Panc1 (cell line): ENCODE results near the gene MBLAC2. TPM values are rescaled to one million over a fixed set of nuclear protein-coding genes. Genes with fewer than 3 reads are reported as not detected.

Source experiments
- ATAC-seq: fragments of 200-7000 bp; cut with Tn5 transposase; 2 replicates; pipeline ENCODE4 v1.9.1; 2020; ENCODE audit warnings: mild to moderate bottlenecking, moderate library complexity
- BruUV-seq: library from RNA; stranded (reverse); fragments of 400-500 nt; replicated peaks from 2 replicates; lab custom pipeline; 2021; lab: Mats Ljungman, UMichigan
- CTCF ChIA-PET: fragments of 300-600 bp; sonication (Branson Sonifier 250); formaldehyde crosslinking; loops from one replicate; lab custom pipeline; 2022; ENCODE audit warnings: antibody characterized with exemption; lab: Charles Lee
- POLR2A ChIA-PET: fragments of 300-600 bp; sonication (Branson Sonifier 250); formaldehyde crosslinking; loops from one replicate; lab custom pipeline; 2022; ENCODE audit warnings: antibody characterized with exemption; lab: Charles Lee
- DNase-seq: peaks from one replicate; pipeline ENCODE4 v3.0.0-alpha.2; 2010; ENCODE audit warnings: low read depth, low spot score
- H3K27ac ChIP-seq: 2 replicates; pipeline ENCODE4 v1.5.1; 2011; ENCODE audit warnings: mild to moderate bottlenecking, low read length, inconsistent platforms
- H3K27me3 ChIP-seq: fragments of 200-500 bp; sonication (Bioruptor generic); 2 replicates; pipeline ENCODE4 v1.6.0; 2014; ENCODE audit warnings: low read length, inconsistent platforms; ENCODE audit not compliant: control insufficient read depth, insufficient read depth
- H3K36me3 ChIP-seq: fragments of 200-500 bp; sonication (Bioruptor generic); 2 replicates; pipeline ENCODE4 v1.5.1; 2014; ENCODE audit warnings: inconsistent platforms, mild to moderate bottlenecking, low read length, moderate library complexity; ENCODE audit not compliant: control insufficient read depth, insufficient read depth
- H3K4me1 ChIP-seq: 2 replicates; pipeline ENCODE4 v1.5.1; 2011; ENCODE audit warnings: inconsistent platforms, mild to moderate bottlenecking, low read length, moderate library complexity; ENCODE audit not compliant: control insufficient read depth, insufficient read depth
- H3K4me3 ChIP-seq, 2 experiments: 2 replicates each; pipeline ENCODE4 v1.5.1; 2011 to 2012; ENCODE audit warnings: low read depth in 2 of 2, low read length in 2 of 2, mild to moderate bottlenecking in 2 of 2, inconsistent platforms in 1 of 2, moderate library complexity in 1 of 2
- H3K9me3 ChIP-seq: fragments of 200-500 bp; sonication (Bioruptor generic); 2 replicates; pipeline ENCODE4 v1.5.1; 2014; ENCODE audit warnings: low read depth, mild to moderate bottlenecking, inconsistent platforms, low read length, moderate library complexity; ENCODE audit not compliant: control insufficient read depth, insufficient read depth
- POLR2AphosphoS5 ChIP-seq: IDR thresholded peaks from 2 replicates; pipeline ENCODE4 v1.6.1; 2012; ENCODE audit warnings: mild to moderate bottlenecking, low read depth, low read length, moderate library complexity
- SIN3A ChIP-seq: IDR thresholded peaks from 2 replicates; pipeline ENCODE4 v1.6.1; 2012; ENCODE audit warnings: low read depth, mild to moderate bottlenecking, low read length, moderate library complexity, borderline replicate concordance; ENCODE audit not compliant: insufficient read depth
- TCF7L2 ChIP-seq: IDR thresholded peaks from 2 replicates; pipeline ENCODE4 v1.6.1; 2011; ENCODE audit warnings: mild to moderate bottlenecking, low read depth, low read length, inconsistent platforms
- in situ Hi-C: cut with HindIII; loops from 2 replicates; pipeline ENCODE4 v1.10.0; 2016; ENCODE audit warnings: low sequenced_read_pairs, low pct_unique_long_range_greater_than_20kb
- intact Hi-C: fragments of 100-400 bp; cut with micrococcal nuclease; formaldehyde crosslinking; loops from one replicate; pipeline ENCODE4 v1.10.0; 2022; ENCODE audit not compliant: unreplicated experiment
- total RNA-seq: library from RNA; stranded (reverse); gene quantifications from one replicate; pipeline ENCODE4 v1.2.1, GENCODE V29; 2021; ENCODE audit not compliant: unreplicated experiment
- TF ChIP-seq, protein P1 (sequence below): fragments of 450-650 bp; IDR thresholded peaks from 2 replicates; pipeline ENCODE4 v1.5.1; 2017; ENCODE audit warnings: mild to moderate bottlenecking
- TF ChIP-seq, protein P2 (sequence below), 2 experiments: IDR thresholded peaks; 2 replicates each; pipeline ENCODE4 v1.6.1; 2011 to 2012; ENCODE audit warnings: low read depth in 2 of 2, control low read depth in 1 of 2, low read length in 1 of 2, mild to moderate bottlenecking in 1 of 2, moderate library complexity in 1 of 2; ENCODE audit not compliant: insufficient read depth in 1 of 2

The MBLAC2 gene
- total RNA-seq, 1 experiment from 2014 or later = 5.9 TPM

DNA sequence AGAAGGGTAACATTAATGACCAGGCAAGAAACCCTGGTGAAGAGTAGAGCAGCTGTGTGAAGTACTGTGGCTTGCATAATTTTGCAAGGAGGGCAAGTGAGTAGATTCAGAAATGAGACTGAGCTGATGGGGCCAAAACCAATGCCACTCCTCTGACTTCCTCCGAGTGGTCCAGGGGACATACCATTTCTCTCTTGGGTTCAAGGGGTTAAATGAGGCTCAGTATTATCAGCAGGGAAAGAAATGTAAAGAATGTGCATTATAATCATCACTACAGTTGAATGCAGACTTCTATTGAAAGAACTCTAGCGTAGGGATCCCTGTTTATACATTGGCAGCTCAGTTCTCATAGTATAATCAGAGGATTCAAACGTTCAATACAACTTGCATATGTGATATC, 10.0 kb upstream of the MBLAC2 start:
- Histone ChIP-seq H3K27me3 (no peaks in the 10 kb centered on the region), H3K4me3 (no peak overlapping the region), H3K9me3 (no peaks in the 10 kb centered on the region), H3K27ac (no peak overlapping the region), H3K4me1 (no peaks in the 10 kb centered on the region), H3K36me3 (peaks cover 8% of the 10 kb centered on the region)
- in situ Hi-C loops = no loop called here
- ChIA-PET POLR2A (no interaction called here), CTCF (no interaction called here)
- no peak for TF ChIP-seq TCF7L2
- TF ChIP-seq, protein P1, sequence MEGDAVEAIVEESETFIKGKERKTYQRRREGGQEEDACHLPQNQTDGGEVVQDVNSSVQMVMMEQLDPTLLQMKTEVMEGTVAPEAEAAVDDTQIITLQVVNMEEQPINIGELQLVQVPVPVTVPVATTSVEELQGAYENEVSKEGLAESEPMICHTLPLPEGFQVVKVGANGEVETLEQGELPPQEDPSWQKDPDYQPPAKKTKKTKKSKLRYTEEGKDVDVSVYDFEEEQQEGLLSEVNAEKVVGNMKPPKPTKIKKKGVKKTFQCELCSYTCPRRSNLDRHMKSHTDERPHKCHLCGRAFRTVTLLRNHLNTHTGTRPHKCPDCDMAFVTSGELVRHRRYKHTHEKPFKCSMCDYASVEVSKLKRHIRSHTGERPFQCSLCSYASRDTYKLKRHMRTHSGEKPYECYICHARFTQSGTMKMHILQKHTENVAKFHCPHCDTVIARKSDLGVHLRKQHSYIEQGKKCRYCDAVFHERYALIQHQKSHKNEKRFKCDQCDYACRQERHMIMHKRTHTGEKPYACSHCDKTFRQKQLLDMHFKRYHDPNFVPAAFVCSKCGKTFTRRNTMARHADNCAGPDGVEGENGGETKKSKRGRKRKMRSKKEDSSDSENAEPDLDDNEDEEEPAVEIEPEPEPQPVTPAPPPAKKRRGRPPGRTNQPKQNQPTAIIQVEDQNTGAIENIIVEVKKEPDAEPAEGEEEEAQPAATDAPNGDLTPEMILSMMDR = no peak
- TF ChIP-seq POLR2AphosphoS5 = no peak
- TF ChIP-seq, protein P2, sequence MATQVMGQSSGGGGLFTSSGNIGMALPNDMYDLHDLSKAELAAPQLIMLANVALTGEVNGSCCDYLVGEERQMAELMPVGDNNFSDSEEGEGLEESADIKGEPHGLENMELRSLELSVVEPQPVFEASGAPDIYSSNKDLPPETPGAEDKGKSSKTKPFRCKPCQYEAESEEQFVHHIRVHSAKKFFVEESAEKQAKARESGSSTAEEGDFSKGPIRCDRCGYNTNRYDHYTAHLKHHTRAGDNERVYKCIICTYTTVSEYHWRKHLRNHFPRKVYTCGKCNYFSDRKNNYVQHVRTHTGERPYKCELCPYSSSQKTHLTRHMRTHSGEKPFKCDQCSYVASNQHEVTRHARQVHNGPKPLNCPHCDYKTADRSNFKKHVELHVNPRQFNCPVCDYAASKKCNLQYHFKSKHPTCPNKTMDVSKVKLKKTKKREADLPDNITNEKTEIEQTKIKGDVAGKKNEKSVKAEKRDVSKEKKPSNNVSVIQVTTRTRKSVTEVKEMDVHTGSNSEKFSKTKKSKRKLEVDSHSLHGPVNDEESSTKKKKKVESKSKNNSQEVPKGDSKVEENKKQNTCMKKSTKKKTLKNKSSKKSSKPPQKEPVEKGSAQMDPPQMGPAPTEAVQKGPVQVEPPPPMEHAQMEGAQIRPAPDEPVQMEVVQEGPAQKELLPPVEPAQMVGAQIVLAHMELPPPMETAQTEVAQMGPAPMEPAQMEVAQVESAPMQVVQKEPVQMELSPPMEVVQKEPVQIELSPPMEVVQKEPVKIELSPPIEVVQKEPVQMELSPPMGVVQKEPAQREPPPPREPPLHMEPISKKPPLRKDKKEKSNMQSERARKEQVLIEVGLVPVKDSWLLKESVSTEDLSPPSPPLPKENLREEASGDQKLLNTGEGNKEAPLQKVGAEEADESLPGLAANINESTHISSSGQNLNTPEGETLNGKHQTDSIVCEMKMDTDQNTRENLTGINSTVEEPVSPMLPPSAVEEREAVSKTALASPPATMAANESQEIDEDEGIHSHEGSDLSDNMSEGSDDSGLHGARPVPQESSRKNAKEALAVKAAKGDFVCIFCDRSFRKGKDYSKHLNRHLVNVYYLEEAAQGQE (IDR thresholded peaks at IDR 0.05; ENCODE audit: insufficient read depth in 1 of 2, low read depth in 2 of 2, low read length in 1 of 2) = no peak
- no peak for TF ChIP-seq SIN3A
- no peak for DNase-seq
- BruUV-seq = no TSS peak
- no peak for ATAC-seq
- intact Hi-C loops = no loop called here

DNA sequence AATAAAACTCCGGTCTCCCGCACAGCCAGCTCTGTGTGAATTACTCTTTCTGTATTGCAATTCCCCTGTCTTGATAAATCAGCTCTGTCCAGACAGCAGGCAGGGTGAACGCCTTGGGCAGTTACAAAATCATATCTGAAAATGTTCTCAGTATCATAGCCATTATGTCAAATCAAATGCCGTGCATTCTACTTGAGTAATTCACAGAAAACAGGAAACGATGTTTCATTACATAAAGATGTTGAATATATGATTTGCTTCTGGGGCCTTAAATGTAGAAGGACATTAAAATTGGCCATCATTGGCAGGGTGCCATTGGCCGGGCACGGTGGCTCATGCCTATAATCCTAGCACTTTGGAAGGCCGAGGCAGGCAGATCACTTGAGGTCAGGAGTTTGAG, 8.6 kb upstream of the MBLAC2 start:
- POLR2A ChIA-PET = no interaction called here
- intact Hi-C loops = no loop called here
- no peak for DNase-seq
- H3K4me1 ChIP-seq = no peaks in the 10 kb centered on the region
- no peaks in the 10 kb centered on the region for H3K9me3 ChIP-seq
- no peaks in the 10 kb centered on the region for H3K27me3 ChIP-seq
- no peak overlapping the region for H3K27ac ChIP-seq
- BruUV-seq = no TSS peak
- no peak for ATAC-seq
- TF ChIP-seq TCF7L2 (no peak), SIN3A (no peak), POLR2AphosphoS5 (no peak)
- TF ChIP-seq, protein P2 (IDR thresholded peaks at IDR 0.05; ENCODE audit: insufficient read depth in 1 of 2, low read depth in 2 of 2, low read length in 1 of 2) = no peak
- TF ChIP-seq, protein P1 = no peak
- peaks cover 4% of the 10 kb centered on the region for H3K36me3 ChIP-seq
- CTCF ChIA-PET = no interaction called here
- in situ Hi-C loops = no loop called here
- no peak overlapping the region for H3K4me3 ChIP-seq
